Liver (tissue), 9 donors: ENCODE results near the gene HGFAC. TPM values are rescaled to one million over a fixed set of nuclear protein-coding genes. Genes with fewer than 3 reads are reported as not detected.

Experiments used
- DNase-seq: peaks from one replicate; pipeline ENCODE4 v3.0.0-alpha.2; 2017; ENCODE audit warnings: low spot score
- H3K27ac ChIP-seq, 2 donors: one replicate each; pipeline ENCODE4 v1.7.0; 2013; ENCODE audit warnings: inconsistent platforms in 2 of 2, low read length in 2 of 2, control low read depth in 1 of 2, low read depth in 1 of 2, mild to moderate bottlenecking in 1 of 2
- H3K27me3 ChIP-seq, 4 donors: one replicate each; pipeline versions ENCODE4 v1.6.1 to v1.7.0; 2013; ENCODE audit warnings: low read length in 3 of 4, inconsistent platforms in 1 of 4, mild to moderate bottlenecking in 1 of 4, moderate library complexity in 1 of 4; ENCODE audit not compliant: control insufficient read depth in 4 of 4, insufficient read depth in 4 of 4
- H3K36me3 ChIP-seq, 4 donors: one replicate each; pipeline versions ENCODE4 v1.6.1 to v1.7.0; 2013; ENCODE audit warnings: low read length in 3 of 4, mild to moderate bottlenecking in 3 of 4, low read depth in 1 of 4, moderate library complexity in 1 of 4; ENCODE audit not compliant: control insufficient read depth in 4 of 4, insufficient read depth in 3 of 4
- H3K4me1 ChIP-seq, 4 donors: one replicate each; pipeline versions ENCODE4 v1.6.1 to v1.7.0; 2013; ENCODE audit warnings: low read length in 3 of 4, mild to moderate bottlenecking in 3 of 4, moderate library complexity in 1 of 4; ENCODE audit not compliant: control insufficient read depth in 4 of 4, insufficient read depth in 4 of 4
- H3K4me3 ChIP-seq, 3 donors: one replicate each; pipeline versions ENCODE4 v1.6.1 to v1.7.0; 2013; ENCODE audit warnings: low read length in 3 of 3, control low read depth in 1 of 3, low read depth in 1 of 3, mild to moderate bottlenecking in 1 of 3
- H3K9ac ChIP-seq, 2 donors: one replicate each; pipeline ENCODE4 v1.7.0; 2013; ENCODE audit warnings: low read length in 2 of 2, mild to moderate bottlenecking in 2 of 2, moderate library complexity in 2 of 2, control low read depth in 1 of 2, low read depth in 1 of 2
- H3K9me3 ChIP-seq, 4 donors: one replicate each; pipeline versions ENCODE4 v1.6.1 to v1.7.0; 2013; ENCODE audit warnings: low read length in 3 of 4; ENCODE audit not compliant: control insufficient read depth in 4 of 4
- ATF3 ChIP-seq: IDR thresholded peaks from 2 replicates; pipeline ENCODE4 v1.6.1; 2016; ENCODE audit warnings: antibody characterized with exemption
- CTCF ChIP-seq: fragments of 150-350 bp; IDR thresholded peaks from 2 replicates; pipeline ENCODE4 v1.5.1; 2017; ENCODE audit warnings: improper control_type of control experiment, low read depth, low read length; ENCODE audit not compliant: missing input control
- FOXA1 ChIP-seq: IDR thresholded peaks from 2 replicates; pipeline ENCODE4 v1.6.1; 2016; ENCODE audit warnings: antibody characterized with exemption
- FOXA2 ChIP-seq: IDR thresholded peaks from 2 replicates; pipeline ENCODE4 v1.6.1; 2016; ENCODE audit warnings: antibody characterized with exemption
- GABPA ChIP-seq, 2 donors: IDR thresholded peaks in 1 of 2; conservative IDR thresholded peaks in 1 of 2; 2 replicates each; pipeline ENCODE4 v1.6.1; 2016; ENCODE audit warnings: antibody characterized with exemption in 2 of 2, mild to moderate bottlenecking in 1 of 2, moderate library complexity in 1 of 2
- HNF4A ChIP-seq, 2 donors: conservative IDR thresholded peaks; 2 replicates each; pipeline ENCODE4 v1.6.1; 2016; ENCODE audit warnings: antibody characterized with exemption in 2 of 2, mild to moderate bottlenecking in 2 of 2
- JUND ChIP-seq, 2 donors: IDR thresholded peaks; 2 replicates each; pipeline ENCODE4 v1.6.1; 2016; ENCODE audit warnings: antibody characterized with exemption in 2 of 2
- RAD21 ChIP-seq, 2 donors: IDR thresholded peaks; 2 replicates each; pipeline ENCODE4 v1.6.1; 2016; ENCODE audit warnings: antibody characterized with exemption in 2 of 2, mild to moderate bottlenecking in 2 of 2
- RXRA ChIP-seq, 2 donors: IDR thresholded peaks; 2 replicates each; pipeline ENCODE4 v1.6.1; 2017 to 2018; ENCODE audit warnings: antibody characterized with exemption in 2 of 2, mild to moderate bottlenecking in 1 of 2
- SP1 ChIP-seq: IDR thresholded peaks from 2 replicates; pipeline ENCODE4 v1.6.1; 2018; ENCODE audit warnings: antibody characterized with exemption, mild to moderate bottlenecking
- TAF1 ChIP-seq: conservative IDR thresholded peaks from 2 replicates; pipeline ENCODE4 v1.6.1; 2016; ENCODE audit warnings: antibody characterized with exemption, mild to moderate bottlenecking
- YY1 ChIP-seq: IDR thresholded peaks from 2 replicates; pipeline ENCODE4 v1.6.1; 2016; ENCODE audit warnings: antibody characterized with exemption, mild to moderate bottlenecking
- ZBTB33 ChIP-seq: IDR thresholded peaks from 2 replicates; pipeline ENCODE4 v1.6.1; 2016; ENCODE audit warnings: antibody characterized with exemption
- WGBS: extraction: QIAGEN DNeasy Blood & Tissue Kit; methylation state at CpG from one replicate; pipeline ENCODE4 v1.1.7; 2013; 5-methylcytosine and 5-hydroxymethylcytosine counted together
- polyA plus RNA-seq, 2 donors: library from polyadenylated mRNA; stranded (reverse) in 1 of 2; unstranded in 1 of 2; fragments of 200-250 nt in 1 of 2; fragments of >200 nt in 1 of 2; fragmentation: Nextera tagmentation in 1 of 2; extraction: Ambion mirVana in 1 of 2; gene quantifications; one replicate each; pipeline versions ENCODE4 v1.2.1 to v1.2.3, GENCODE V29; 2013 to 2015
- total RNA-seq, 2 donors: library from RNA; depleted of rRNA; stranded (reverse); fragments of >200 nt; gene quantifications; one replicate each; pipeline ENCODE4 v1.2.3, GENCODE V29; 2014
- TF ChIP-seq, protein P1 (sequence below): IDR thresholded peaks from 2 replicates; pipeline ENCODE4 v1.6.1; 2016; ENCODE audit warnings: antibody characterized with exemption
- TF ChIP-seq, protein P2 (sequence below): IDR thresholded peaks from 2 replicates; pipeline ENCODE4 v1.6.1; 2016; ENCODE audit warnings: antibody characterized with exemption, mild to moderate bottlenecking
- donor health status: healthy.
- donor health status: healthy.
- donor health status: healthy.
- donor health status: healthy.
- donor health status: healthy.

Gene HGFAC
- total and polyA plus RNA-seq, 4 donors = 23.3 to 133 (median 82.7) TPM

- no peak overlapping the region for H3K4me3 ChIP-seq
- no peak for DNase-seq
- TF ChIP-seq RXRA (IDR thresholded peaks at IDR 0.05) (peak; percentile 29 to 33), YY1 (no peak), HNF4A (conservative IDR thresholded peaks at IDR 0.05) (peak in 1 of 2 donors; percentile 31), RAD21 (IDR thresholded peaks at IDR 0.05) (peak in 1 of 2 donors; percentile 30), FOXA1 (no peak), SP1 (peak; percentile 54)
- peak overlapping the region; percentile 31 to 41 for H3K27ac ChIP-seq
- WGBS = 54% methylated on average over 9 of the region's 9 CpGs
- peaks cover 0 to 9% (median 3%) of the 10 kb centered on the region in 4 donors for H3K4me1 ChIP-seq
- H3K36me3 ChIP-seq = peaks cover 3 to 43% (median 11%) of the 10 kb centered on the region in 4 donors
- H3K27me3 ChIP-seq = no peaks in the 10 kb centered on the region
- no peaks in the 10 kb centered on the region for H3K9me3 ChIP-seq
- no peak overlapping the region for H3K9ac ChIP-seq
Measured at GRCh38 chr4:3427134-3427476, 14.7 kb upstream of the HGFAC start.

GRCh38 chr4:3427706-3428446 lies 13.9 kb upstream of the HGFAC start:
- no peak overlapping the region for H3K4me3 ChIP-seq
- peak overlapping the region in 1 of 2 donors; percentile 41 for H3K27ac ChIP-seq
- 96% methylated on average over 17 of the region's 17 CpGs for WGBS
- no peak overlapping the region for H3K9ac ChIP-seq
- no peaks in the 10 kb centered on the region for H3K27me3 ChIP-seq
- H3K4me1 ChIP-seq = peaks cover 0 to 9% (median 3%) of the 10 kb centered on the region in 4 donors
- H3K36me3 ChIP-seq = peaks cover 2 to 36% (median 9%) of the 10 kb centered on the region in 4 donors
- TF ChIP-seq CTCF (no peak), RXRA (IDR thresholded peaks at IDR 0.05) (no peak), ZBTB33 (no peak), HNF4A (conservative IDR thresholded peaks at IDR 0.05) (no peak), FOXA2 (no peak), FOXA1 (no peak)
- DNase-seq = no peak
- H3K9me3 ChIP-seq = no peaks in the 10 kb centered on the region

GRCh38 chr4:3429651-3430050 lies 12.1 kb upstream of the HGFAC start:
- no peak for DNase-seq
- Histone ChIP-seq H3K27me3 (no peaks in the 10 kb centered on the region), H3K4me1 (peaks cover 0 to 9% (median 3%) of the 10 kb centered on the region in 4 donors), H3K36me3 (peaks cover 3 to 19% (median 7%) of the 10 kb centered on the region in 4 donors), H3K9me3 (no peaks in the 10 kb centered on the region), H3K4me3 (no peak overlapping the region), H3K27ac (no peak overlapping the region), H3K9ac (no peak overlapping the region)
- 95% methylated on average over 12 of the region's 12 CpGs for WGBS
- TF ChIP-seq, protein P1, sequence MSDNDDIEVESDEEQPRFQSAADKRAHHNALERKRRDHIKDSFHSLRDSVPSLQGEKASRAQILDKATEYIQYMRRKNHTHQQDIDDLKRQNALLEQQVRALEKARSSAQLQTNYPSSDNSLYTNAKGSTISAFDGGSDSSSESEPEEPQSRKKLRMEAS = no peak
- no peak for TF ChIP-seq TAF1
- no peak for TF ChIP-seq GABPA (IDR thresholded peaks at IDR 0.05 in 1 of 2, conservative IDR thresholded peaks at IDR 0.05 in 1 of 2)
- TF ChIP-seq, protein P2, sequence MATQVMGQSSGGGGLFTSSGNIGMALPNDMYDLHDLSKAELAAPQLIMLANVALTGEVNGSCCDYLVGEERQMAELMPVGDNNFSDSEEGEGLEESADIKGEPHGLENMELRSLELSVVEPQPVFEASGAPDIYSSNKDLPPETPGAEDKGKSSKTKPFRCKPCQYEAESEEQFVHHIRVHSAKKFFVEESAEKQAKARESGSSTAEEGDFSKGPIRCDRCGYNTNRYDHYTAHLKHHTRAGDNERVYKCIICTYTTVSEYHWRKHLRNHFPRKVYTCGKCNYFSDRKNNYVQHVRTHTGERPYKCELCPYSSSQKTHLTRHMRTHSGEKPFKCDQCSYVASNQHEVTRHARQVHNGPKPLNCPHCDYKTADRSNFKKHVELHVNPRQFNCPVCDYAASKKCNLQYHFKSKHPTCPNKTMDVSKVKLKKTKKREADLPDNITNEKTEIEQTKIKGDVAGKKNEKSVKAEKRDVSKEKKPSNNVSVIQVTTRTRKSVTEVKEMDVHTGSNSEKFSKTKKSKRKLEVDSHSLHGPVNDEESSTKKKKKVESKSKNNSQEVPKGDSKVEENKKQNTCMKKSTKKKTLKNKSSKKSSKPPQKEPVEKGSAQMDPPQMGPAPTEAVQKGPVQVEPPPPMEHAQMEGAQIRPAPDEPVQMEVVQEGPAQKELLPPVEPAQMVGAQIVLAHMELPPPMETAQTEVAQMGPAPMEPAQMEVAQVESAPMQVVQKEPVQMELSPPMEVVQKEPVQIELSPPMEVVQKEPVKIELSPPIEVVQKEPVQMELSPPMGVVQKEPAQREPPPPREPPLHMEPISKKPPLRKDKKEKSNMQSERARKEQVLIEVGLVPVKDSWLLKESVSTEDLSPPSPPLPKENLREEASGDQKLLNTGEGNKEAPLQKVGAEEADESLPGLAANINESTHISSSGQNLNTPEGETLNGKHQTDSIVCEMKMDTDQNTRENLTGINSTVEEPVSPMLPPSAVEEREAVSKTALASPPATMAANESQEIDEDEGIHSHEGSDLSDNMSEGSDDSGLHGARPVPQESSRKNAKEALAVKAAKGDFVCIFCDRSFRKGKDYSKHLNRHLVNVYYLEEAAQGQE = no peak
- no peak for TF ChIP-seq JUND (IDR thresholded peaks at IDR 0.05)
- TF ChIP-seq ATF3 = no peak
